ENCODE data around the gene MYO5C.

GRCh38 chr15:52241489-52241888 is 54.1 kb downstream of the MYO5C start:
- TF ChIP-seq CTCF (IDR thresholded peaks at IDR 0.05) (no peak), POLR2A (IDR thresholded peaks at IDR 0.05) (no peak)

All from testis (tissue), 2 donors.